ENCODE measurements around the gene DOCK6. TPM values are rescaled to one million over a fixed set of nuclear protein-coding genes. Genes with fewer than 3 reads are reported as not detected.

DOCK6 gene
- total RNA-seq, 1 experiment from 2014 or later: 57.9 TPM

DNA sequence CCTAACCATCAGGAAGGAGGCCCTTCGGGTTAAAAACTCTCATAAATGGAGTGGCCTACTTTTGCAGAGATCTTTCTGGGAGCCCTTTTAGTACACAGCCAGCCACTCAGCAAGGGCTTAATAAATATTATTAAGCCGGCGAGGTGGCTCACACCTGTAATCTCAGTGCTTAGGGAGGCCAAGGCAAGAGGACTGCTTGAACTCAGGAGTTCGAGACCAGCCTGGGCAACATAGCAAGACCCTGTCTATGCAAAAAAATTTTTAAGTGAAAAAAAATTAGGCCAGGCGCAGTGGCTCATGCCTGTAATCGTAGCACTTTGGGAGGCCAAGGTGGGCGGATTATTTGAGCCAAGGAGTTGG lies 64.2 kb downstream of the DOCK6 start:
- H3K36me3 Mint-ChIP-seq (ENCODE audit: insufficient read depth in 1 of 3, low read depth in 3 of 3): peaks cover 3 to 31% (median 19%) of the 10 kb centered on the region in 3 experiments; a peak in 5 of 7 replicates

More for the DNA sequence above, 64.2 kb downstream of the DOCK6 start:
- H2AK5ac ChIP-seq (ENCODE audit: insufficient read length, low read length): no peak overlapping the region
- H3T11ph ChIP-seq (ENCODE audit: low read length): no peak overlapping the region
- Mint-ChIP-seq H3K27me3 (ENCODE audit: low read depth) (peaks cover 2% of the 10 kb centered on the region; the same call in 1 of the 2 replicates), H3K4me3 (peak overlapping the region; percentile 60 to 82), H3K9me3 (no peaks in the 10 kb centered on the region), H3K4me1 (peaks cover 6 to 13% of the 10 kb centered on the region in 2 experiments), H3K27ac (peak overlapping the region in 2 of 3 experiments; percentile 38 to 90; a peak in 1 of 7 replicates)
- DNase-seq: no peak
- H3K56ac ChIP-seq (ENCODE audit: insufficient read length, low read depth, low read length): no peak overlapping the region
- H2BK15ac ChIP-seq (ENCODE audit: low read depth, low read length): no peak overlapping the region
- no peak overlapping the region for H2AFZ ChIP-seq (ENCODE audit: low read length)
- TF ChIP-seq CTCF (conservative IDR thresholded peaks at IDR 0.05): no peak
- H2BK12ac ChIP-seq (ENCODE audit: insufficient read length, low read depth, low read length): no peak overlapping the region
- H4K8ac ChIP-seq (replicated peaks; ENCODE audit: insufficient read length, low read depth, low read length): no peak overlapping the region
- no peaks in the 10 kb centered on the region for H4K20me1 ChIP-seq (ENCODE audit: control insufficient read depth, insufficient read depth, insufficient read length)
- H3K27ac ChIP-seq (ENCODE audit: insufficient read length, low read depth, low read length): no peak overlapping the region
- H3K79me2 ChIP-seq (ENCODE audit: insufficient read depth, low read length): no peaks in the 10 kb centered on the region
- no peak overlapping the region for H2BK5ac ChIP-seq (ENCODE audit: insufficient read length, low read length)
- H3K4me1 ChIP-seq (ENCODE audit: insufficient read depth, low read length): no peaks in the 10 kb centered on the region; the same call in 1 of the 2 replicates
- WGBS (ENCODE audit: extremely low coverage, insufficient read length, low lambda C conversion rate): no CpG with 5 or more reads among the region's 7 CpGs
- H3K18ac ChIP-seq (ENCODE audit: insufficient read length, low read depth, low read length): no peak overlapping the region
- H3K14ac ChIP-seq (ENCODE audit: insufficient read depth, low read length): no peak overlapping the region
- peak overlapping the region; percentile 72 for H3K4me2 ChIP-seq (ENCODE audit: insufficient read depth, insufficient read length, low read length)
- H3K4ac ChIP-seq (ENCODE audit: low read depth, low read length): no peak overlapping the region
- no peak overlapping the region for H4K5ac ChIP-seq (ENCODE audit: insufficient read length, low read depth, low read length)
- H2BK20ac ChIP-seq (ENCODE audit: low read depth, low read length, poor library complexity, severe bottlenecking): no peak overlapping the region
- no peak overlapping the region for H3K9ac ChIP-seq (ENCODE audit: extremely low read depth, insufficient read length, low read length)
- H3K27me3 ChIP-seq (ENCODE audit: insufficient read depth, low read length): no peaks in the 10 kb centered on the region
- no peak overlapping the region for H4K91ac ChIP-seq (ENCODE audit: insufficient read length, low read depth, low read length)
- H3K79me1 ChIP-seq (ENCODE audit: insufficient read depth, low read depth, low read length, poor library complexity, severe bottlenecking): no peaks in the 10 kb centered on the region
- H3K9me3 ChIP-seq (ENCODE audit: control insufficient read depth, low read depth, low read length): no peaks in the 10 kb centered on the region
- no peak overlapping the region for H2BK120ac ChIP-seq (ENCODE audit: low read depth, low read length, poor library complexity, severe bottlenecking)
- H3K23me2 ChIP-seq (ENCODE audit: insufficient read length, low read depth, low read length, poor library complexity, severe bottlenecking): peaks cover 4% of the 10 kb centered on the region
- no peak overlapping the region for H3K23ac ChIP-seq (ENCODE audit: insufficient read length, low read depth, low read length)

Data from H9 (cell line).